HepG2 (cell line): ENCODE data around the gene TCFL5. TPM values are rescaled to one million over a fixed set of nuclear protein-coding genes. Genes with fewer than 3 reads are reported as not detected.

Experiments used
- ATM ChIP-seq: fragments of 450-650 bp; IDR thresholded peaks from 2 replicates; pipeline ENCODE4 v1.7.1; 2017; ENCODE audit warnings: mild to moderate bottlenecking, borderline replicate concordance
- BCL6 ChIP-seq: IDR thresholded peaks from 2 replicates; pipeline ENCODE4 v1.6.1; 2016; ENCODE audit warnings: missing genetic modification reagents, missing compliant biosample characterization
- HDAC2 ChIP-seq: sonication (generic); formaldehyde crosslinking; IDR thresholded peaks from 2 replicates; pipeline ENCODE4 v1.4.0; 2020; ENCODE audit warnings: missing genetic modification reagents
- KLF9 ChIP-seq: IDR thresholded peaks from 2 replicates; pipeline ENCODE4 v1.6.1; 2016; ENCODE audit warnings: low read depth
- ONECUT2 ChIP-seq: sonication (generic); formaldehyde crosslinking; IDR thresholded peaks from 2 replicates; pipeline ENCODE4 v1.4.0; 2020; ENCODE audit warnings: missing genetic modification reagents
- TCF7 ChIP-seq: sonication (generic); IDR thresholded peaks from 2 replicates; pipeline ENCODE4 v1.6.1; 2016; ENCODE audit warnings: antibody characterized with exemption, low read depth
- THYN1 ChIP-seq: sonication (generic); formaldehyde crosslinking; IDR thresholded peaks from 2 replicates; pipeline ENCODE4 v1.8.1; 2023; ENCODE audit warnings: low read depth, mild to moderate bottlenecking, moderate library complexity, missing genetic modification reagents, borderline replicate concordance
- ZKSCAN8 ChIP-seq: IDR thresholded peaks from 2 replicates; pipeline ENCODE4 v1.6.1; 2016; ENCODE audit warnings: borderline replicate concordance, missing genetic modification reagents, missing compliant biosample characterization
- ZNF546 ChIP-seq: sonication (generic); formaldehyde crosslinking; conservative IDR thresholded peaks from 2 replicates; pipeline ENCODE4 v1.8.1; 2023; ENCODE audit warnings: mild to moderate bottlenecking, missing genetic modification reagents
- ZNF747 ChIP-seq: sonication (generic); formaldehyde crosslinking; IDR thresholded peaks from 2 replicates; pipeline ENCODE4 v1.8.1; 2023; ENCODE audit warnings: missing genetic modification reagents, mild to moderate bottlenecking, borderline replicate concordance
- ZNF781 ChIP-seq: sonication (generic); formaldehyde crosslinking; IDR thresholded peaks from 2 replicates; pipeline ENCODE4 v1.5.1; 2020; ENCODE audit warnings: borderline replicate concordance, mild to moderate bottlenecking, missing genetic modification reagents; ENCODE audit errors: not compliant biosample characterization
- polyA plus RNA-seq, 8 experiments: library from polyadenylated mRNA; depleted of rRNA in 3 of 8; stranded (reverse) in 7 of 8; unstranded in 1 of 8; fragments of >200 nt; fragmentation: Illumina TruSeq in 4 of 8; extraction: Trizol in 4 of 8; gene quantifications; 2 replicates each; pipeline versions ENCODE4 v1.2.1 to v1.2.3, GENCODE V29; 2011 to 2016; ENCODE audit warnings: low read depth in 4 of 8, missing spikeins in 1 of 8, mixed read lengths in 1 of 8; ENCODE audit not compliant: insufficient read depth in 1 of 8
- total RNA-seq, 5 experiments: library from RNA; depleted of rRNA; stranded (reverse); fragments of >200 nt; fragmentation: Illumina TruSeq; extraction: Trizol; gene quantifications; 2 replicates each; pipeline ENCODE4 v1.2.3, GENCODE V29; 2016; ENCODE audit warnings: low read depth in 1 of 5
- TF ChIP-seq, protein P1 (sequence below): sonication (generic); formaldehyde crosslinking; IDR thresholded peaks from 2 replicates; pipeline ENCODE4 v1.5.0; 2020; ENCODE audit warnings: mild to moderate bottlenecking, missing genetic modification reagents
- TF ChIP-seq, protein P2 (sequence below): sonication (generic); formaldehyde crosslinking; conservative IDR thresholded peaks from 2 replicates; pipeline ENCODE4 v1.8.1; 2023; ENCODE audit warnings: missing genetic modification reagents
- TF ChIP-seq, protein P3 (sequence below): sonication (generic); formaldehyde crosslinking; IDR thresholded peaks from 2 replicates; pipeline ENCODE4 v1.5.0; 2020; ENCODE audit warnings: mild to moderate bottlenecking, missing genetic modification reagents
- TF ChIP-seq, protein P4 (sequence below): sonication (generic); formaldehyde crosslinking; IDR thresholded peaks from 2 replicates; pipeline ENCODE4 v1.4.0; 2020; ENCODE audit warnings: missing genetic modification reagents
- TF ChIP-seq, protein P5 (sequence below): sonication (generic); formaldehyde crosslinking; IDR thresholded peaks from 2 replicates; pipeline ENCODE4 v1.4.0; 2020; ENCODE audit warnings: missing genetic modification reagents
- TF ChIP-seq, protein P6 (sequence below): sonication (generic); formaldehyde crosslinking; IDR thresholded peaks from 2 replicates; pipeline ENCODE4 v1.4.0; 2020; ENCODE audit warnings: mild to moderate bottlenecking, low read depth, missing genetic modification reagents
- TF ChIP-seq, protein P7 (sequence below): sonication (generic); formaldehyde crosslinking; IDR thresholded peaks from 2 replicates; pipeline ENCODE4 v1.5.0; 2020; ENCODE audit warnings: mild to moderate bottlenecking, missing genetic modification reagents, moderate library complexity

Gene TCFL5
- total and polyA plus RNA-seq, 2 of the 13 experiments (the other 11 are each of a cell fraction or from before 2014, with no cell fraction given): 14.8 to 20.0 TPM

DNA sequence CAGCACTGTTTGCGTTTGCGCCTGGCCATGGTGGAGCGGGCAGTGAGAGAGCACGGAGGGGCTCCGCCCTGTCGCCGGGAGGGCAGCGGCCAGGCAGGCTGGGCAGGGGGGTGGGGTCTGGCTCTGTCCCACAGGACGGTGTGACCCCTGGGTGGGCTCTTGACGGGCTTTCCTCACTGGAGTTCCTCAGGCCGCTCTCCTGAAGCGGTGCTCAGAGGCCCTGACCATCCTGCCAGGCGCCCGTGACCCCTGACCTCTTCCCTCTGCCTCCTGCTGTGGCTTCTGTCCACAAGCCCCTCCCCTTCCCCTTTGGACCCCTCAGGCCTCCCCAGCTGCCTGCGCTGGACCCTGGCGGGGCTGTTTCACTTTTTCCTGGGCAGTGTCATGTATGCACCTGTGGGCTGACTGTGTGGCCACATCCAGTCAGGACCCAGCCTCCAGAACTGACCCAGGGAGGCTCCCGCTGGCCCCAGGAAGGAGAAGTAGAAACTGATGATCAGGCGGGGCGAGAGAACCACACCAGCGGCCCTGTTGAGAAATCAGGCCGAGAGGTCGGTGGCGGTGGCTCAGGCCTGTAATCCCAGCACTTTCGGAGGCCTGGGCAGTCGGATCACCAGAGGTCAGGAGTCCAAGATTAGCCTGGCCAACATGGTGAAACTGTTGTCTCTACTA, 55.8 kb downstream of the TCFL5 start (continued):
- TF ChIP-seq, protein P1, sequence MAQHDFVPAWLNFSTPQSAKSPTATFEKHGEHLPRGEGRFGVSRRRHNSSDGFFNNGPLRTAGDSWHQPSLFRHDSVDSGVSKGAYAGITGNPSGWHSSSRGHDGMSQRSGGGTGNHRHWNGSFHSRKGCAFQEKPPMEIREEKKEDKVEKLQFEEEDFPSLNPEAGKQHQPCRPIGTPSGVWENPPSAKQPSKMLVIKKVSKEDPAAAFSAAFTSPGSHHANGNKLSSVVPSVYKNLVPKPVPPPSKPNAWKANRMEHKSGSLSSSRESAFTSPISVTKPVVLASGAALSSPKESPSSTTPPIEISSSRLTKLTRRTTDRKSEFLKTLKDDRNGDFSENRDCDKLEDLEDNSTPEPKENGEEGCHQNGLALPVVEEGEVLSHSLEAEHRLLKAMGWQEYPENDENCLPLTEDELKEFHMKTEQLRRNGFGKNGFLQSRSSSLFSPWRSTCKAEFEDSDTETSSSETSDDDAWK: no peak
- no peak; the same call in 1 of the 2 replicates for TF ChIP-seq TCF7
- no peak; the same call in 1 of the 2 replicates for TF ChIP-seq ZNF747 (CRISPR knock-in tag)
- TF ChIP-seq, protein P2, sequence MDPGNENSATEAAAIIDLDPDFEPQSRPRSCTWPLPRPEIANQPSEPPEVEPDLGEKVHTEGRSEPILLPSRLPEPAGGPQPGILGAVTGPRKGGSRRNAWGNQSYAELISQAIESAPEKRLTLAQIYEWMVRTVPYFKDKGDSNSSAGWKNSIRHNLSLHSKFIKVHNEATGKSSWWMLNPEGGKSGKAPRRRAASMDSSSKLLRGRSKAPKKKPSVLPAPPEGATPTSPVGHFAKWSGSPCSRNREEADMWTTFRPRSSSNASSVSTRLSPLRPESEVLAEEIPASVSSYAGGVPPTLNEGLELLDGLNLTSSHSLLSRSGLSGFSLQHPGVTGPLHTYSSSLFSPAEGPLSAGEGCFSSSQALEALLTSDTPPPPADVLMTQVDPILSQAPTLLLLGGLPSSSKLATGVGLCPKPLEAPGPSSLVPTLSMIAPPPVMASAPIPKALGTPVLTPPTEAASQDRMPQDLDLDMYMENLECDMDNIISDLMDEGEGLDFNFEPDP: no peak
- TF ChIP-seq, protein P3, sequence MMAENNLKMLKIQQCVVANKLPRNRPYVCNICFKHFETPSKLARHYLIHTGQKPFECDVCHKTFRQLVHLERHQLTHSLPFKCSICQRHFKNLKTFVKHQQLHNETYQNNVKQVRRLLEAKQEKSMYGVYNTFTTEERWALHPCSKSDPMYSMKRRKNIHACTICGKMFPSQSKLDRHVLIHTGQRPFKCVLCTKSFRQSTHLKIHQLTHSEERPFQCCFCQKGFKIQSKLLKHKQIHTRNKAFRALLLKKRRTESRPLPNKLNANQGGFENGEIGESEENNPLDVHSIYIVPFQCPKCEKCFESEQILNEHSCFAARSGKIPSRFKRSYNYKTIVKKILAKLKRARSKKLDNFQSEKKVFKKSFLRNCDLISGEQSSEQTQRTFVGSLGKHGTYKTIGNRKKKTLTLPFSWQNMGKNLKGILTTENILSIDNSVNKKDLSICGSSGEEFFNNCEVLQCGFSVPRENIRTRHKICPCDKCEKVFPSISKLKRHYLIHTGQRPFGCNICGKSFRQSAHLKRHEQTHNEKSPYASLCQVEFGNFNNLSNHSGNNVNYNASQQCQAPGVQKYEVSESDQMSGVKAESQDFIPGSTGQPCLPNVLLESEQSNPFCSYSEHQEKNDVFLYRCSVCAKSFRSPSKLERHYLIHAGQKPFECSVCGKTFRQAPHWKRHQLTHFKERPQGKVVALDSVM (CRISPR knock-in tag): peak; percentile 91
- TF ChIP-seq ZKSCAN8 (CRISPR knock-in tag): peak; percentile 48; the same call in 1 of the 2 replicates
- TF ChIP-seq HDAC2 (CRISPR knock-in tag): peak; percentile 82
- no peak for TF ChIP-seq THYN1
- TF ChIP-seq BCL6 (CRISPR knock-in tag): no peak; the same call in 1 of the 2 replicates
- no peak for TF ChIP-seq ATM
- TF ChIP-seq, protein P4, sequence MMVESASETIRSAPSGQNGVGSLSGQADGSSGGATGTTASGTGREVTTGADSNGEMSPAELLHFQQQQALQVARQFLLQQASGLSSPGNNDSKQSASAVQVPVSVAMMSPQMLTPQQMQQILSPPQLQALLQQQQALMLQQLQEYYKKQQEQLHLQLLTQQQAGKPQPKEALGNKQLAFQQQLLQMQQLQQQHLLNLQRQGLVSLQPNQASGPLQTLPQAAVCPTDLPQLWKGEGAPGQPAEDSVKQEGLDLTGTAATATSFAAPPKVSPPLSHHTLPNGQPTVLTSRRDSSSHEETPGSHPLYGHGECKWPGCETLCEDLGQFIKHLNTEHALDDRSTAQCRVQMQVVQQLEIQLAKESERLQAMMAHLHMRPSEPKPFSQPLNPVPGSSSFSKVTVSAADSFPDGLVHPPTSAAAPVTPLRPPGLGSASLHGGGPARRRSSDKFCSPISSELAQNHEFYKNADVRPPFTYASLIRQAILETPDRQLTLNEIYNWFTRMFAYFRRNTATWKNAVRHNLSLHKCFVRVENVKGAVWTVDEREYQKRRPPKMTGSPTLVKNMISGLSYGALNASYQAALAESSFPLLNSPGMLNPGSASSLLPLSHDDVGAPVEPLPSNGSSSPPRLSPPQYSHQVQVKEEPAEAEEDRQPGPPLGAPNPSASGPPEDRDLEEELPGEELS (CRISPR knock-in tag): no peak; the same call in none of the 2 replicates
- TF ChIP-seq, protein P5, sequence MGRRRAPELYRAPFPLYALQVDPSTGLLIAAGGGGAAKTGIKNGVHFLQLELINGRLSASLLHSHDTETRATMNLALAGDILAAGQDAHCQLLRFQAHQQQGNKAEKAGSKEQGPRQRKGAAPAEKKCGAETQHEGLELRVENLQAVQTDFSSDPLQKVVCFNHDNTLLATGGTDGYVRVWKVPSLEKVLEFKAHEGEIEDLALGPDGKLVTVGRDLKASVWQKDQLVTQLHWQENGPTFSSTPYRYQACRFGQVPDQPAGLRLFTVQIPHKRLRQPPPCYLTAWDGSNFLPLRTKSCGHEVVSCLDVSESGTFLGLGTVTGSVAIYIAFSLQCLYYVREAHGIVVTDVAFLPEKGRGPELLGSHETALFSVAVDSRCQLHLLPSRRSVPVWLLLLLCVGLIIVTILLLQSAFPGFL (CRISPR knock-in tag): no peak
- TF ChIP-seq, protein P6, sequence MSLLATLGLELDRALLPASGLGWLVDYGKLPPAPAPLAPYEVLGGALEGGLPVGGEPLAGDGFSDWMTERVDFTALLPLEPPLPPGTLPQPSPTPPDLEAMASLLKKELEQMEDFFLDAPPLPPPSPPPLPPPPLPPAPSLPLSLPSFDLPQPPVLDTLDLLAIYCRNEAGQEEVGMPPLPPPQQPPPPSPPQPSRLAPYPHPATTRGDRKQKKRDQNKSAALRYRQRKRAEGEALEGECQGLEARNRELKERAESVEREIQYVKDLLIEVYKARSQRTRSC (CRISPR knock-in tag): 0 out of 2 replicates have a peak, but pooled peaks have one; percentile 67
- TF ChIP-seq, protein P7, sequence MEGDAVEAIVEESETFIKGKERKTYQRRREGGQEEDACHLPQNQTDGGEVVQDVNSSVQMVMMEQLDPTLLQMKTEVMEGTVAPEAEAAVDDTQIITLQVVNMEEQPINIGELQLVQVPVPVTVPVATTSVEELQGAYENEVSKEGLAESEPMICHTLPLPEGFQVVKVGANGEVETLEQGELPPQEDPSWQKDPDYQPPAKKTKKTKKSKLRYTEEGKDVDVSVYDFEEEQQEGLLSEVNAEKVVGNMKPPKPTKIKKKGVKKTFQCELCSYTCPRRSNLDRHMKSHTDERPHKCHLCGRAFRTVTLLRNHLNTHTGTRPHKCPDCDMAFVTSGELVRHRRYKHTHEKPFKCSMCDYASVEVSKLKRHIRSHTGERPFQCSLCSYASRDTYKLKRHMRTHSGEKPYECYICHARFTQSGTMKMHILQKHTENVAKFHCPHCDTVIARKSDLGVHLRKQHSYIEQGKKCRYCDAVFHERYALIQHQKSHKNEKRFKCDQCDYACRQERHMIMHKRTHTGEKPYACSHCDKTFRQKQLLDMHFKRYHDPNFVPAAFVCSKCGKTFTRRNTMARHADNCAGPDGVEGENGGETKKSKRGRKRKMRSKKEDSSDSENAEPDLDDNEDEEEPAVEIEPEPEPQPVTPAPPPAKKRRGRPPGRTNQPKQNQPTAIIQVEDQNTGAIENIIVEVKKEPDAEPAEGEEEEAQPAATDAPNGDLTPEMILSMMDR (CRISPR knock-in tag): peak; percentile 31
- TF ChIP-seq ZNF781 (CRISPR knock-in tag): peak; percentile 83
- TF ChIP-seq ZNF546 (CRISPR knock-in tag): no peak
- TF ChIP-seq ONECUT2 (CRISPR knock-in tag): peak; percentile 28; the same call in 1 of the 2 replicates
- 0 out of 2 replicates have a peak, but pooled peaks have one; percentile 30 for TF ChIP-seq KLF9 (CRISPR knock-in tag)
